ENCODE data around the gene SLC3A2.
"Not testable (repeated sequence)": the region's sequence is repeated elsewhere in the genome, so short reads cannot be mapped to it uniquely, and the experiment has no call there.

SLC3A2 gene

GRCh38 chr11:62880803-62881578 lies at the start of gene SLC3A2:
TSS of gene SLC3A2 (plus strand) at chr11:62880896. CDS start at chr11:62881024, 128 bp downstream.
- FAIRE-seq: no peak

- no peak for FAIRE-seq
Measured at GRCh38 chr11:62830904-62831519, 49.7 kb upstream of the SLC3A2 start.

- peak; percentile 91 for FAIRE-seq
Measured at GRCh38 chr11:62831520-62832335, 49.0 kb upstream of the SLC3A2 start, which contains the start of gene STX5. TSS of gene STX5 (minus strand) at chr11:62832051. CDS start at chr11:62831243, 808 bp downstream.

GRCh38 chr11:62832336-62833234 lies 48.1 kb upstream of the SLC3A2 start, which contains the start of gene TEX54:
TSS of gene TEX54 (minus strand) at chr11:62832841.
- FAIRE-seq: no peak

GRCh38 chr11:62835336-62835735 lies 45.4 kb upstream of the SLC3A2 start:
- FAIRE-seq: no peak

GRCh38 chr11:62839050-62839945 lies 41.4 kb upstream of the SLC3A2 start, which contains the start of gene WDR74:
TSS of gene WDR74 (minus strand) at chr11:62839590. CDS start at chr11:62839570, 20 bp downstream.
- FAIRE-seq: no peak

GRCh38 chr11:62840721-62841360 lies 39.9 kb upstream of the SLC3A2 start:
- FAIRE-seq: not testable (repeated sequence)

GRCh38 chr11:62841361-62842170 lies 39.1 kb upstream of the SLC3A2 start:
- FAIRE-seq: peak; percentile 100

GRCh38 chr11:62842171-62842741 lies 38.4 kb upstream of the SLC3A2 start:
- FAIRE-seq: no peak

- FAIRE-seq: not testable (repeated sequence)
Measured at GRCh38 chr11:62842891-62843290, 37.8 kb upstream of the SLC3A2 start.

GRCh38 chr11:62843466-62843865 lies 37.2 kb upstream of the SLC3A2 start:
- FAIRE-seq: no peak

GRCh38 chr11:62844154-62844553 lies 36.5 kb upstream of the SLC3A2 start:
- FAIRE-seq: no peak

GRCh38 chr11:62846177-62846576 lies 34.5 kb upstream of the SLC3A2 start:
- FAIRE-seq: no peak

GRCh38 chr11:62847767-62848314 lies 32.9 kb upstream of the SLC3A2 start:
- FAIRE-seq: no peak

- no peak for FAIRE-seq
Measured at GRCh38 chr11:62850911-62851806, 29.5 kb upstream of the SLC3A2 start.

GRCh38 chr11:62851807-62852522 lies 28.7 kb upstream of the SLC3A2 start:
- FAIRE-seq: no peak

All from endometrium (tissue), 2 donors.